ENCODE results near the gene NECTIN2. TPM values are rescaled to one million over a fixed set of nuclear protein-coding genes. Genes with fewer than 3 reads are reported as not detected.

The NECTIN2 gene
- total RNA-seq, 2 experiments from 2014 or later: 1.8 to 1.9 TPM

DNA sequence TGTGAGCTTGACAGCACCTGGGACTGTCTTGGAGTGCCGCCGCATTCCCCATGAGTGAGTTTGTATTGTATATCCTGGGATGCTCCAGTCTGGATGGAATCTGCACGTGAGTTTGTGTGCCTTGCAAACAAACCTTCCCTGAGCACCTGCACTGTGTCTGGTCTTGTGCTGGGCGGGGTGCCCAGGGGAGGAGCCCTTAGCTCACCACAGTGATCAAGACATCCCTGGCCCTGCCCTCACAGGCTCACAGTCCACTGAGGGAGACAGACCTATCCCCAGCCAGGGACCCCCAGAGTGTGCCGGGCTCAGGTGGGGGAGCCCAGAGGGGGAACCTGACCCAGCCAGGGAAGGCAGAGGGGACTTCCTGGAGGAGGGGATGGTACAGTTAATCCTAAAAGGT is 38.9 kb upstream of the NECTIN2 start:
- DNase-seq (no peak), ATAC-seq (ENCODE audit: poor library complexity) (no peak)
- no peak overlapping the region for H3K4me3 Mint-ChIP-seq
- Histone ChIP-seq H3K4me1 (ENCODE audit: insufficient read depth, low read length) (peaks cover 6% of the 10 kb centered on the region), H3K27ac (ENCODE audit: low read depth in 1 of 2, low read length in 2 of 2) (no peak overlapping the region), H3K9me3 (ENCODE audit: control insufficient read depth in 1 of 2, insufficient read depth in 1 of 2, low read length in 2 of 2) (peaks cover 0 to 17% of the 10 kb centered on the region in 2 experiments), H3K27me3 (ENCODE audit: control insufficient read depth in 1 of 2, insufficient read depth in 2 of 2, low read length in 2 of 2) (peaks cover 17 to 29% of the 10 kb centered on the region in 2 experiments), H3K36me3 (ENCODE audit: insufficient read depth, low read length) (no peaks in the 10 kb centered on the region), H3K4me3 (ENCODE audit: low read length) (no peak overlapping the region)
- POLR2A ChIA-PET: no interaction called here
- CTCF ChIA-PET: no interaction called here
- intact Hi-C loops (cut with DNase I, micrococcal nuclease): no loop called here
- H3K9me3 Mint-ChIP-seq: no peaks in the 10 kb centered on the region
- H3K36me3 Mint-ChIP-seq (ENCODE audit: low read depth): no peaks in the 10 kb centered on the region
- TF ChIP-seq, protein P1, sequence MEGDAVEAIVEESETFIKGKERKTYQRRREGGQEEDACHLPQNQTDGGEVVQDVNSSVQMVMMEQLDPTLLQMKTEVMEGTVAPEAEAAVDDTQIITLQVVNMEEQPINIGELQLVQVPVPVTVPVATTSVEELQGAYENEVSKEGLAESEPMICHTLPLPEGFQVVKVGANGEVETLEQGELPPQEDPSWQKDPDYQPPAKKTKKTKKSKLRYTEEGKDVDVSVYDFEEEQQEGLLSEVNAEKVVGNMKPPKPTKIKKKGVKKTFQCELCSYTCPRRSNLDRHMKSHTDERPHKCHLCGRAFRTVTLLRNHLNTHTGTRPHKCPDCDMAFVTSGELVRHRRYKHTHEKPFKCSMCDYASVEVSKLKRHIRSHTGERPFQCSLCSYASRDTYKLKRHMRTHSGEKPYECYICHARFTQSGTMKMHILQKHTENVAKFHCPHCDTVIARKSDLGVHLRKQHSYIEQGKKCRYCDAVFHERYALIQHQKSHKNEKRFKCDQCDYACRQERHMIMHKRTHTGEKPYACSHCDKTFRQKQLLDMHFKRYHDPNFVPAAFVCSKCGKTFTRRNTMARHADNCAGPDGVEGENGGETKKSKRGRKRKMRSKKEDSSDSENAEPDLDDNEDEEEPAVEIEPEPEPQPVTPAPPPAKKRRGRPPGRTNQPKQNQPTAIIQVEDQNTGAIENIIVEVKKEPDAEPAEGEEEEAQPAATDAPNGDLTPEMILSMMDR (IDR thresholded peaks at IDR 0.05): no peak
- H3K4me1 Mint-ChIP-seq (ENCODE audit: low read depth): no peaks in the 10 kb centered on the region
- H3K27me3 Mint-ChIP-seq: peaks cover 39% of the 10 kb centered on the region
- no peak overlapping the region for H3K27ac Mint-ChIP-seq

- CTCF ChIA-PET: no interaction called here
- no peak for ATAC-seq (ENCODE audit: poor library complexity)
These were observed 38.2 kb upstream of the NECTIN2 start for GRCh38 chr19:44807652-44808462.

GRCh38 chr19:44808463-44809371 is 37.4 kb upstream of the NECTIN2 start, which contains the start of gene BCAM:
TSS of gene BCAM (plus strand) at chr19:44809103. CDS start at chr19:44809125, 22 bp downstream.
- H3K27ac ChIP-seq (ENCODE audit: low read depth in 1 of 2, low read length in 2 of 2): no peak within 1 kb of the TSS
- no peak within 1 kb of the TSS for H3K4me3 Mint-ChIP-seq
- H3K36me3 ChIP-seq (ENCODE audit: insufficient read depth, low read length): no peaks in the 10 kb centered on the region
- peak in 2 of 14 experiments; percentile 23 to 28 for DNase-seq
- no peak within 1 kb of the TSS for H3K27ac Mint-ChIP-seq
- H3K4me3 ChIP-seq (ENCODE audit: low read length): no peak within 1 kb of the TSS
- intact Hi-C loops (cut with DNase I, micrococcal nuclease): no loop called here
- no peaks in the 10 kb centered on the region for H3K36me3 Mint-ChIP-seq (ENCODE audit: low read depth)
- TF ChIP-seq, protein P1 (IDR thresholded peaks at IDR 0.05): no peak
- peaks cover 0 to 15% of the 10 kb centered on the region in 2 experiments for H3K9me3 ChIP-seq (ENCODE audit: control insufficient read depth in 1 of 2, insufficient read depth in 1 of 2, low read length in 2 of 2)
- CTCF ChIA-PET: no interaction called here
- ATAC-seq (ENCODE audit: poor library complexity): no peak
- H3K27me3 Mint-ChIP-seq: peaks cover 42% of the 10 kb centered on the region
- POLR2A ChIA-PET: no interaction called here
- H3K27me3 ChIP-seq (ENCODE audit: control insufficient read depth in 1 of 2, insufficient read depth in 2 of 2, low read length in 2 of 2): peaks cover 17 to 29% of the 10 kb centered on the region in 2 experiments
- no peaks in the 10 kb centered on the region for H3K4me1 Mint-ChIP-seq (ENCODE audit: low read depth)
- no peaks in the 10 kb centered on the region for H3K9me3 Mint-ChIP-seq
- peaks cover 6% of the 10 kb centered on the region for H3K4me1 ChIP-seq (ENCODE audit: insufficient read depth, low read length)

More at GRCh38 chr19:44807652-44808462, 38.2 kb upstream of the NECTIN2 start:
- no peak overlapping the region for H3K4me3 Mint-ChIP-seq
- H3K9me3 ChIP-seq (ENCODE audit: control insufficient read depth in 1 of 2, insufficient read depth in 1 of 2, low read length in 2 of 2): peaks cover 0 to 17% of the 10 kb centered on the region in 2 experiments
- no peak overlapping the region for H3K27ac ChIP-seq (ENCODE audit: low read depth in 1 of 2, low read length in 2 of 2)
- H3K27me3 ChIP-seq (ENCODE audit: control insufficient read depth in 1 of 2, insufficient read depth in 2 of 2, low read length in 2 of 2): peaks cover 17 to 29% of the 10 kb centered on the region in 2 experiments
- H3K4me3 ChIP-seq (ENCODE audit: low read length): no peak overlapping the region
- peaks cover 6% of the 10 kb centered on the region for H3K4me1 ChIP-seq (ENCODE audit: insufficient read depth, low read length)
- H3K27me3 Mint-ChIP-seq: peaks cover 39% of the 10 kb centered on the region
- H3K36me3 Mint-ChIP-seq (ENCODE audit: low read depth): no peaks in the 10 kb centered on the region
- no peak for DNase-seq
- TF ChIP-seq, protein P1 (IDR thresholded peaks at IDR 0.05): no peak
- H3K4me1 Mint-ChIP-seq (ENCODE audit: low read depth): no peaks in the 10 kb centered on the region
- no peak overlapping the region for H3K27ac Mint-ChIP-seq
- H3K9me3 Mint-ChIP-seq: no peaks in the 10 kb centered on the region
- POLR2A ChIA-PET: no interaction called here
- intact Hi-C loops (cut with DNase I, micrococcal nuclease): no loop called here
- H3K36me3 ChIP-seq (ENCODE audit: insufficient read depth, low read length): no peaks in the 10 kb centered on the region

Measured in CD4-positive, alpha-beta T cell (primary cell).